Activated CD4-positive, alpha-beta T cell treated with anti-CD3 and anti-CD28 coated beads, Interleukin-2, amount 50 U/mL, for 16 hours (primary cell): ENCODE data around the gene PRORP.
A peak's percentile ranks its signal among the peaks of the same experiment; 100 is the strongest.
"Not testable (repeated sequence)": the region's sequence is repeated elsewhere in the genome, so short reads cannot be mapped to it uniquely, and the experiment has no call there.

Experiments
- DNase-seq: peaks from one replicate; pipeline ENCODE4 v3.0.0-alpha.2; 2020

Gene PRORP

GRCh38 chr14:35140718-35141581, 18.6 kb downstream of the PRORP start:
- peak; percentile 37 for DNase-seq

DNA sequence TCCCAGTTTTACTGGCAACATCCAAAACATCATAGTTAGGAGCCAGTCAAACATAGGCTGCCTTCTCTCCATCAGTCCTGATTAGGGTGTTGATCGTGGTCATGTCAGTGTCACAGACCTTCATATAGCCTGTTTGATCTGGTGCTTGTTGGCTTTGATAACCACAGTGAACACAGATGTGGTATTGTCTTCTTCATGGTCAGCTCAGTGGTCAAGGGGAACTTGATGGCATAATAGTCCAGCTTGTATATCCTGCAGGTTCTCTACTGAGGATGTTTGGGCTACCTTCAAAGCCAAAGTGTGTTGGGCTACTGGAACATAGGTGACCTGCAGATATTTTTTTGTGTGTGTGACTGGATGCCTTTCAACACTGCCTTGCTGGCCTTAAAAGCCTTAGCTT, 21.7 kb downstream of the PRORP start:
- no peak for DNase-seq

DNA sequence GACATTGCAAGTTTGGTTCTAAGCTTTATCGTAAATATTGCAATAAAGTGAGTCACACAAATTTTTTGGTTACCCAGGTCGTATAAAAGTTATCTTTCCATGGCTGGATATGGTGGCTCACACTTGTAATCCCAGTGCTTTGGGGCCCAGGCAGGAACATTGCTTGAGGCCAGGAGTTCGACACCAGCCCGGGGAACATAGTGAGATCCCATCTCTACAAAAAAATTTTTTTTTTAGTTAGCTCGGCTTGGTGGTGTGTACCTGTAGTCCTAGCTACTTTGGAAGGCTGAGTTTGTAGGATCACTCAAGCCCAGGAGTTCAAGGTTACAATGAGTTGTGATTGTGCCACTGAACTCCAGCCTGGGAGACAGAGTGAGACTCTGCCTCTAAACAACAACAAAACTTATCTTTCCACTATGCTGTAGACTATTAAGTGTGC, 24.4 kb downstream of the PRORP start:
- no peak for DNase-seq

DNA sequence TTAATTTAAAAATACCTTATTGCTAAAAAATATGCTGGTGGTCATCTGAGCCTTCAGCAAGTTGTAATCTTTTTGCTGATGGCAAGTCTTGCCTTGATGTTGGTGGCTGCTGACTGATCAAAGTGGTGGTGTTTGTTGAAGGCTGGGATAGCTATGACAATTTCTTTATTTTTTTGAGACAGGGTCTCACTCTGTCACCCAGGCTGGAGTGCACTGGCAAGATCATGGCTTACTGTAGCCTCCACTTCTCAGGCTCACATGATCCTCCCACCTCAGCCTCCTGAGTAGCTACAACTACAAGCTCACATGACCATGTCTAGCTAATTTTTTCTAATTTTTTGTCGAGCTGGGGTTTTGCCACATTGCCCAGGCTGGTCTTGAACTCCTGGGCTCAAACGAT, 24.8 kb downstream of the PRORP start:
- no peak for DNase-seq

- no peak for DNase-seq
These were observed 25.4 kb downstream of the PRORP start for GRCh38 chr14:35147711-35148110.

DNA sequence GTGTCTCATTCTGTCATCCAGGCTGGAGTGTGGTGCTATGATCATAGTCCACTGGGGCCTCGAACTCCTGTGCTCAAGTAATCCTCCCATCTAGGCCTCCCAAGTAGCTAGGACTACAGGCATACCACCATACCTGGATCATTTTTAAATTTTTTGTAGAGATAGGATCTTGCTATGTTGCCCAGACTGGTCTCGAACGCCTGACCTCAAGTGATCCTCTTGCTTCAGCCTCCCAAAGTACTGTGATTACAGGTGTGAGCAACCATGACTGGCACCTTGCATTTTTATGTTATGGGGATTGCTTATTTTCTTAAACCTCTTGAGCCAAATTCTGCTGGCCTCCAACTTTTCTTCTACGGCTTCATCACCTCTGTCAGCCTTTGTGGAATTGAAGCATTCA, 26.9 kb downstream of the PRORP start:
- no peak for DNase-seq

- not testable (repeated sequence) for DNase-seq
These were observed 30.2 kb downstream of the PRORP start for GRCh38 chr14:35152531-35152930.

- no peak for DNase-seq
These were observed 31.7 kb downstream of the PRORP start for GRCh38 chr14:35154016-35154415.

GRCh38 chr14:35155962-35156361, 33.6 kb downstream of the PRORP start:
- peak; percentile 45 for DNase-seq

DNA sequence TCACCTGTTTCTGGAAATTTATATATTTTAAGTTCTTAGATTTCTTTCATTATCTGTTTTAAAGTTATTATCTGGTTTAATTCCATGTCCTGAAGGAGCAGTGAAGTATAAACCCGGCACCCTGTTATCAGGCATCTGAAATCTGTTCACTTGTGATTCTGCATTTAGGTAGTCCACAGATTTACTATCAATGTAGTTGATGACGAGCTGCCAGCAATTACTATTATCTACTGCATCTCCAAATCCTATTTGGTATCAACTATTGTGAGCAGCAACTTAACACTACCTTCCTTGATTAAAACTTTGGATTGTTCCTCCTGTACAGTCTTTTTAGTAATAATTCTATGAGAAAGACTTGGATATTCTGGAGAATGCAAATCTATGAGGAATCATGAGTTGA, 36.1 kb downstream of the PRORP start:
- no peak for DNase-seq

DNA sequence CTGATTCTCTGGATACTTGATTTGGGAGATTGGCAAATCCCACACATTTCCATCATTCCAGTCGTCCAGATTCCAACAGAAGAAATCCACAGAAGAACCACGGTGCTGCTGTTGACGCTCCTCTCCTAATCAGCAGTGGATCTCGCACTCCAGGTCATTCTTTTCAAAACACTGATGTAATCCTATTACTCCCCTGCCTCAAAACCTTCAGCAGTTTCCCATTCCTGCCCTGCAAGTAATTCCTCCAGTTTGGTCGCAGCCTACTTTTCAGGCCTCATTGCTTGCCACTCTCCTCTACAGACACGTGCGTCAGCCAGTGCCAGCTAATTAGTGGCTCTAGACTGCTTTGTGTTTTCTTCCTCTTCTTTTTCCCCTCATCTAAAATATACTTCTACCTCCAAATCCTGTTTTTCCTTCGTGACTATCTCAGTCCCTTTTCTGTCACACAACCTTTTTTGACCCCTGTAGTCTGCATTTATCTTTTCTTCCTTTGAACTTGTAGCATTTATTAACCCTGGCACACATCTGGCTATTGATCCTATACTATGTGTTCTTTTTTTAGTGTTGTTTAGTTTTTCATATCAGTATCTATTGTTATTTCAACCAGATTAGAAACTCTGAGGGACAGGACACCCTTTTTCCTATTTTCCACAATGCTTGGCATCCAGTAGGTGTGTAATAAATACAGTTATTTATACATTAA, 36.8 kb downstream of the PRORP start:
- DNase-seq, result no peak

DNA sequence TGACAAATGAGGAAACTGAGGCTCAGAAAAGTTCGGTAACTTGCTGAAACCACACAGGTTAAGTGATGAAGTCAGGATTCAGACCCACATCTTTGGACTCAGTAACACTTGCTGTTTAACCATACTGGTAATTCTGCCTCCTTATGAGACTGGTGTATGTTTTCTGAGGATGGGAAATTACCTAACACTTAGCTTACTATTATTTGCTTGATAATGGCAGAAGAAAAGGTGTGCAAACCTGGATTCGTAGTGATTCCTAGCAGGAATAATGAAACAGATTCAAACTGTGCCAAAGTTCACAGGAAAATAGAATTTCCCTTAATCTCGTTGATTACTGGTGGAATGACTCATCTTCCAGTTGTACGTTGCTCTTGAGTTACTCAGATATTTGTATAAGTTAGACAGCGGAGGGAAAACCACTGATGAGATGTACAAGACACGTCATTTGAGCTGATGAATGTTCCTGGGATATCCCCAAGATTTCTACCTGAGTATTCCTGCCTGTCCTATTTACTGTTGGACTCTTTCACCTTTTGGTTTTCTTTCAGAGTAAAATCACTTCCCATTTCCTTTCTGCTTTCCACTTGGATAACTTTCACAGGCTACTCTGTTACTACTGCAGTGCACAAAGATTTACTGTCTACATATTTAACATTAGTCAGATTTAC, 37.5 kb downstream of the PRORP start:
- peak; percentile 57 for DNase-seq

GRCh38 chr14:35161231-35161630, 38.9 kb downstream of the PRORP start:
- DNase-seq, result peak; percentile 71

DNA sequence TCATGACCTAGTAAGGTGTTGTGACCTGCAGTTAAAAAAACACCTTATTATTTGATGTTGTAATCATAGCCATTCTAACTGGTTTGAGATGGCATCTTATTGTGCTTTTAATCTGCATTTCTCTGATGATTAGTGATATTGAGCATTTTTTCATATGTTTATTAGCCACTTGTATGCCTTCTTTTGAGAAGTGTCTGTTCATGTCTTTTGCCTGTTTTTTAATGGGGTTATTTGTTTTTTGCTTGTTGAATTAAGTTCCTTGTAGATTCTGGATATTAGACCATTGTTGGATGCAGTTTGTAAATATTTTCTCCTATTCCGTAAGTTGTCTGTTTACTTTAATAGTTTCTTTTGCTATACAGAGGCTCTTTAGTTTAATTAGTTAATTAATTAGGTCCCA, 41.0 kb downstream of the PRORP start:
- DNase-seq, result no peak

GRCh38 chr14:35164849-35165248, 42.5 kb downstream of the PRORP start:
- no peak for DNase-seq

GRCh38 chr14:35167496-35167895, 45.1 kb downstream of the PRORP start:
- no peak for DNase-seq
